Right atrium auricular region (tissue), 2 donors: ENCODE measurements around the gene CMBL. TPM values are rescaled to one million over a fixed set of nuclear protein-coding genes. Genes with fewer than 3 reads are reported as not detected.
"Not testable (repeated sequence)": the region's sequence is repeated elsewhere in the genome, so short reads cannot be mapped to it uniquely, and the experiment has no call there.

Experiments
- DNase-seq: peaks from one replicate; pipeline ENCODE4 v3.0.0-alpha.2; 2019; ENCODE audit warnings: low spot score
- H3K27ac ChIP-seq, 2 donors: fragments of 200-600 bp; sonication (generic); 1 replicate in 1 of 2; 2 replicates in 1 of 2; pipeline ENCODE4 v1.5.1; 2016 to 2019
- H3K27me3 ChIP-seq, 2 donors: fragments of 200-600 bp; sonication (generic); one replicate each; pipeline versions ENCODE4 v1.5.1 to v1.6.0; 2017 to 2019
- H3K36me3 ChIP-seq: fragments of 200-600 bp; sonication (generic); one replicate; pipeline ENCODE4 v1.5.1; 2016
- H3K4me1 ChIP-seq, 2 donors: fragments of 200-600 bp; sonication (generic); one replicate each; pipeline versions ENCODE4 v1.5.1 to v1.6.0; 2017 to 2019
- H3K4me3 ChIP-seq, 2 donors: fragments of 200-600 bp; sonication (generic); 1 replicate in 1 of 2; 2 replicates in 1 of 2; pipeline ENCODE4 v1.5.1; 2017 to 2019; ENCODE audit warnings: mild to moderate bottlenecking in 1 of 2, moderate library complexity in 1 of 2
- H3K9me3 ChIP-seq, 2 donors: fragments of 200-600 bp; sonication (generic); one replicate each; pipeline ENCODE4 v1.5.1; 2019
- total RNA-seq, 2 donors: library from RNA; depleted of rRNA; stranded (reverse); fragments of >200 nt; gene quantifications; one replicate each; pipeline ENCODE4 v1.1.0, GENCODE V29; 2016
- TF ChIP-seq, protein P1 (sequence below), 2 donors: fragments of 200-600 bp; sonication (generic); IDR thresholded peaks; one replicate each; pipeline ENCODE4 v1.5.1; 2019; ENCODE audit warnings: antibody characterized with exemption in 2 of 2

The CMBL gene
- total RNA-seq, 2 donors from 2014 or later, result 5.9 to 20.7 TPM

DNA sequence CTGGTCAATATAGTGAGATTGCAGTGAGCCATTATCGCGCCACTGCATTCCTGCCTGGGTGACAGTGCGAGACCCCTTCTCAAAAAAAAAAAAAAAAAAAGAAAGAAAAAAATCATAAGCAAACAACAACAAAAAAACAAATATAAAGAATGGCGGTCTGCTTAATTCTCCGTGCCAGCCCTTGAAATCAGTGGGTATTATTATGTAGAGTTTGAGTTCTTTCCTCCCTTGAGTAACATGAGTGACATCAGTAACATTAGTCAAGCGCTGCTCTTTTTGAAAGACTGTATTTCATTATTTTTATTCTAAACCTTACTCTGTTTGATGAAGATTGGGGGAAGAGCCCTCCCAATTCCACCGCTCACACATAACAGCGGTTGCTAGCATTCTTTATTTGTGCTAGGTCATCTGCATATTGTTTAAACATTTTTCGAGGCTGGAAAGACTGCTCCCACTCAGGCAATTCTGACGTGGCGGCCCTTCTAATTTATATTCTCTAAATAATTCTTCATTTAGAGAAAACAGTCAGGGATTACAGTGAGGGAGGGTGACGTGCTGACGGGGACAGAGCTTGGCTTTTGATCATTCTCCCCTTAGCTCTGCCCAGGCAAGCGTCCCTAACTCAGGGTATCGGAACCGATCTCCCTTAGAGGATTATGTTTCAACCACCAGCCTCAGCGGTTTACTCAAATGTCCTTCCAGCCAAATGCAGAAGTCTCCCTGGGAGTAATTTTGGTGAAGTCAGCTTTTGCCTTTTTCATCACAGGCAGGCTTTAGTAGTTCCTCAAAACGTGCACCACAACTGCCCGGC lies 44.9 kb upstream of the CMBL start:
- no peaks in the 10 kb centered on the region for H3K9me3 ChIP-seq
- no peak for DNase-seq
- H3K36me3 ChIP-seq, result no peaks in the 10 kb centered on the region
- H3K4me3 ChIP-seq, result peak overlapping the region; percentile 89 to 98
- TF ChIP-seq, protein P1, sequence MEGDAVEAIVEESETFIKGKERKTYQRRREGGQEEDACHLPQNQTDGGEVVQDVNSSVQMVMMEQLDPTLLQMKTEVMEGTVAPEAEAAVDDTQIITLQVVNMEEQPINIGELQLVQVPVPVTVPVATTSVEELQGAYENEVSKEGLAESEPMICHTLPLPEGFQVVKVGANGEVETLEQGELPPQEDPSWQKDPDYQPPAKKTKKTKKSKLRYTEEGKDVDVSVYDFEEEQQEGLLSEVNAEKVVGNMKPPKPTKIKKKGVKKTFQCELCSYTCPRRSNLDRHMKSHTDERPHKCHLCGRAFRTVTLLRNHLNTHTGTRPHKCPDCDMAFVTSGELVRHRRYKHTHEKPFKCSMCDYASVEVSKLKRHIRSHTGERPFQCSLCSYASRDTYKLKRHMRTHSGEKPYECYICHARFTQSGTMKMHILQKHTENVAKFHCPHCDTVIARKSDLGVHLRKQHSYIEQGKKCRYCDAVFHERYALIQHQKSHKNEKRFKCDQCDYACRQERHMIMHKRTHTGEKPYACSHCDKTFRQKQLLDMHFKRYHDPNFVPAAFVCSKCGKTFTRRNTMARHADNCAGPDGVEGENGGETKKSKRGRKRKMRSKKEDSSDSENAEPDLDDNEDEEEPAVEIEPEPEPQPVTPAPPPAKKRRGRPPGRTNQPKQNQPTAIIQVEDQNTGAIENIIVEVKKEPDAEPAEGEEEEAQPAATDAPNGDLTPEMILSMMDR (IDR thresholded peaks at IDR 0.05), result no peak
- peaks cover 0 to 47% of the 10 kb centered on the region in 2 donors for H3K4me1 ChIP-seq
- H3K27ac ChIP-seq, result peak overlapping the region; percentile 99
- no peaks in the 10 kb centered on the region for H3K27me3 ChIP-seq

DNA sequence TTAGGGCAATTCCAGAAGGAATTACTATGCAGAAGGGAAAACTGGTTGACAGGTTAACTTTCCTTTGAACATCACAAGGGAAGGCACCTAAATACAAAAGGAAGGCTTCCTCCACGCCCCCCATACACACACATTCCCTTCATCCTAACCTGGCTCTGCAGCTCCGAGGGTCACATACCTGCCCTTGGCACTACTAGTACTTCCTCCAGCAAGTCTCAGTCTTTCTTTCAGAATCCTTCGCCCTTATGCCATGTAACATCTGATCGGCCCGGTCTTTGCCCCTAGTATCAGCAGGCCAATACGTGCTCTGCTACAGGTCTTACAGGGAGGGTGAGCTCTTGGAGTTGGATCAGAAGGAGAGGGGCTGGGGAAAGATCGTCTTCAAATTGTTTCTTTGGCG lies 44.2 kb upstream of the CMBL start:
- DNase-seq, result peak; percentile 57
- Histone ChIP-seq H3K27me3 (no peaks in the 10 kb centered on the region), H3K4me1 (peaks cover 0 to 41% of the 10 kb centered on the region in 2 donors), H3K36me3 (no peaks in the 10 kb centered on the region), H3K4me3 (no peak overlapping the region), H3K9me3 (no peaks in the 10 kb centered on the region), H3K27ac (peak overlapping the region; percentile 99)
- TF ChIP-seq, protein P1 (IDR thresholded peaks at IDR 0.05), result no peak

DNA sequence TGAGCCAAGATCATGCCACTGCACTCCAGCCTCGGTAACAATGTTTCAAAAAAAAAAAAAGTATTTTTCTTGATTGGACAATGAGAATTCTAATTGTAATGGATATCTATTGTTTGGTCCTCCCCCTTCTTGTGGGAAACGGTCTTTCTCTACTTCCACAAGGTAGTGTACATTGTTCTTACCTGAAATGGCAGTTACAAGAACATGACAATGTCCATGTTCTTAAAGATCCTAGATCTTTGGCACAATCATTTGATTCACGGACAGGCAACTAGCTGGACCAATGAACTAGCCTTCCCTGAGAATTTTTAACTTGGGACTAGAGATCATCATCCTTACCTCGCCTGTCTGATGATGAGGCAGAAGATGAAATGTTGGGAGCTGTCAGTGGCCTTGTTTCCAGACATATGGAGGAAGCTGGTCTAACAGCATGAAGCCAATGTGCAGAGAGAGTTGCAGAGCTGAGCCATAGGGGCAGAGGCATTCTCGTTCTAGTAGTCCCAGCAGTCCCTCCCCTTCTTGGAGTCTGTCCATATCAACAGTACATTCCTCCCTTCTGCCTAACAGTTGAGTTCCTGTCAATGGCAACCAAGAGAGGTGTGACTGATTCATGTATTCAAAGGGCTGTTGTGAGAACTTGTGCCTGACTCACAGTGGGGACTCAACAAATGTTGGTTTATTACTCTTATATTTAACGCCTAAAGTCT lies 43.6 kb upstream of the CMBL start:
- Histone ChIP-seq H3K36me3 (no peaks in the 10 kb centered on the region), H3K4me1 (peaks cover 0 to 35% of the 10 kb centered on the region in 2 donors), H3K4me3 (no peak overlapping the region), H3K27me3 (no peaks in the 10 kb centered on the region), H3K9me3 (no peaks in the 10 kb centered on the region), H3K27ac (peak overlapping the region; percentile 99)
- TF ChIP-seq, protein P1 (IDR thresholded peaks at IDR 0.05), result no peak
- peak; percentile 56 for DNase-seq

DNA sequence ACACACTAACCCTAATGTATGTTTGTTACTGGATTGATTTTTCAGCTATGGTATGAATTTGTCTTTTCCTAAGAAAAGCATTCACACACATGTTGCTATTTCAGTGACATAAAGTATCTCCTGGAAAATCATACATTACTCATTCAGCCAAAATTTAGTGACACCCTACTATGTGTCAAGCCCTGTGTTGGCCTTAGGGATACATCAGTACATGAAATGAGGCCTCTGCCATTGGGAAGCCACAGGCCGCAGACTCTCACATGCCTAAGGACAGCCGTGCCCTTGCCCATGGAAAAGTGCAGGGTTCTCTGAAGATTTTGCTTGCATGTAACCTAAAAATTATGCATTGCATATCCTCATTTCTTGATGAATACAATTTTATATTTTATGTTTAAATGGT lies 40.6 kb upstream of the CMBL start:
- Histone ChIP-seq H3K4me3 (no peak overlapping the region), H3K4me1 (peaks cover 0 to 24% of the 10 kb centered on the region in 2 donors), H3K9me3 (no peaks in the 10 kb centered on the region), H3K27me3 (no peaks in the 10 kb centered on the region), H3K36me3 (no peaks in the 10 kb centered on the region), H3K27ac (no peak overlapping the region)
- no peak for DNase-seq
- TF ChIP-seq, protein P1 (IDR thresholded peaks at IDR 0.05), result no peak

DNA sequence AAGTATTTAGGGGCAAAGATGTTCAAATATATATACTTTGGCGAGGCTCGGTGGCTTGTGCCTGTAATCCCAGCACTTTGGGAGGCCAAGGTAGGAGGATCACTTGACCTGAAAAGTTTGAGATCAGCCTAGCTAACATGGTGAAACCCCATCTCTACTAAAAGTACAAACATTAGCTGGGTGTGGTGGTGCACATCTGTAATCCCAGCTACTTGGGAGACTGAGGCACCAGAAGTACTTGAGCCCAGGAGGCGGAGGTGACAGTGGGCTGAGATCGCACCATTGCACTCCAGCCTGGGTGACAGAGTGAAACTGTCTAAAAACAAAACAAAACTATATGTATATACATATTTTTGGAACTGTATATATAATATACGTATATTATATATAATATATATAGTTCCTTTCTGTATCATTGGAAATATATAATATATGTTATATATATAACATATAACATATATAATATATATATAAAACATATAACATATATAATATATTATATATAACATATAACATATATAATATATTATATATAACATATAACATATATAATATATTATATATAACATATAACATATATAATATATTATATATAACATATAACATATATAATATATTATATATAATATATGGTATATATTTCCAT lies 36.9 kb upstream of the CMBL start:
- not testable (repeated sequence) for H3K4me3 ChIP-seq, H3K27ac ChIP-seq, H3K36me3 ChIP-seq, H3K4me1 ChIP-seq, H3K9me3 ChIP-seq, H3K27me3 ChIP-seq
- peak; percentile 55 for DNase-seq

DNA sequence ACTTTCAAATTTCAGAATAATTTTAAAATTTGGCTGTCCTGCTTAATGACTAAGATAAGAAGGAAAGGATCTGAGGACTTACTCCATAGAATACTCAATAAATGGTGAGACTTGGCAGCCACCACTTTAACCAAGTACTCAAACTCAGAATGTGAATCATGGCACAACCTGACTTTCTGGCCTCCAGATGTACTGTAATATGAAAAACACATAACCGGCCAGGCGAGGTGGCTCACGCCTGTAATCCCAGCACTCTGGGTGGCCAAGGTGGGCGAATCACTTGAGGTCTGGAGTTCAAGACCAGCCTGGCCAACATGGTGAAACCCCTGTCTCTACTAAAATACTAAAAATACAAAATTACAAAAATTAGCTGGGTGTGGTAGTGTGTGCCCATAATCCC lies 35.8 kb upstream of the CMBL start:
- no peaks in the 10 kb centered on the region for H3K36me3 ChIP-seq
- H3K27me3 ChIP-seq, result no peaks in the 10 kb centered on the region
- H3K4me1 ChIP-seq, result no peaks in the 10 kb centered on the region
- TF ChIP-seq, protein P1 (IDR thresholded peaks at IDR 0.05), result no peak
- peak; percentile 57 for DNase-seq
- H3K4me3 ChIP-seq, result no peak overlapping the region
- H3K9me3 ChIP-seq, result no peaks in the 10 kb centered on the region
- no peak overlapping the region for H3K27ac ChIP-seq
